HepG2 (cell line): ENCODE results near the gene MEF2B. TPM values are rescaled to one million over a fixed set of nuclear protein-coding genes. Genes with fewer than 3 reads are reported as not detected.

ENCODE experiments used
- ATF6 ChIP-seq: sonication (generic); formaldehyde crosslinking; conservative IDR thresholded peaks from 2 replicates; pipeline ENCODE4 v1.4.0; 2020; ENCODE audit warnings: missing genetic modification reagents
- DDIT3 ChIP-seq: sonication (generic); formaldehyde crosslinking; IDR thresholded peaks from 2 replicates; pipeline ENCODE4 v1.4.0; 2020; ENCODE audit warnings: mild to moderate bottlenecking, missing genetic modification reagents
- DPF2 ChIP-seq: sonication (generic); formaldehyde crosslinking; IDR thresholded peaks from 2 replicates; pipeline ENCODE4 v1.4.0; 2020; ENCODE audit warnings: mild to moderate bottlenecking, low read depth, missing genetic modification reagents, borderline replicate concordance
- E2F1 ChIP-seq: sonication (generic); formaldehyde crosslinking; IDR thresholded peaks from 2 replicates; pipeline ENCODE4 v1.5.0; 2020; ENCODE audit warnings: missing genetic modification reagents
- ETV6 ChIP-seq: sonication (generic); formaldehyde crosslinking; conservative IDR thresholded peaks from 2 replicates; pipeline ENCODE4 v1.4.0; 2020; ENCODE audit warnings: missing genetic modification reagents
- GMEB2 ChIP-seq: IDR thresholded peaks from 2 replicates; pipeline ENCODE4 v1.6.1; 2016; ENCODE audit warnings: missing biosample characterization, missing genetic modification reagents, low read depth
- HDAC2 ChIP-seq: sonication (generic); formaldehyde crosslinking; IDR thresholded peaks from 2 replicates; pipeline ENCODE4 v1.4.0; 2020; ENCODE audit warnings: missing genetic modification reagents
- KLF6 ChIP-seq: IDR thresholded peaks from 2 replicates; pipeline ENCODE4 v1.8.0; 2016; ENCODE audit warnings: missing biosample characterization, missing genetic modification reagents
- MTF2 ChIP-seq: sonication (generic); formaldehyde crosslinking; IDR thresholded peaks from 2 replicates; pipeline ENCODE4 v1.5.0; 2020; ENCODE audit warnings: missing genetic modification reagents, borderline replicate concordance
- NCOA2 ChIP-seq: sonication (generic); formaldehyde crosslinking; IDR thresholded peaks from 2 replicates; pipeline ENCODE4 v1.8.0; 2022; ENCODE audit warnings: inconsistent platforms
- POGZ ChIP-seq: sonication (generic); formaldehyde crosslinking; IDR thresholded peaks from 2 replicates; pipeline ENCODE4 v1.4.0; 2020; ENCODE audit warnings: mild to moderate bottlenecking, missing genetic modification reagents
- SMYD3 ChIP-seq: sonication (generic); formaldehyde crosslinking; IDR thresholded peaks from 2 replicates; pipeline ENCODE4 v1.8.1; 2023; ENCODE audit warnings: mild to moderate bottlenecking, missing genetic modification reagents
- TIGD3 ChIP-seq: sonication (generic); formaldehyde crosslinking; IDR thresholded peaks from 2 replicates; pipeline ENCODE4 v1.5.1; 2020; ENCODE audit warnings: mild to moderate bottlenecking, missing genetic modification reagents, borderline replicate concordance
- ZBTB25 ChIP-seq: IDR thresholded peaks from 2 replicates; pipeline ENCODE4 v1.6.1; 2018; ENCODE audit warnings: missing genetic modification reagents
- ZBTB33 ChIP-seq: sonication (generic); formaldehyde crosslinking; IDR thresholded peaks from 2 replicates; pipeline ENCODE4 v1.4.0; 2020; ENCODE audit warnings: missing genetic modification reagents
- ZFP62 ChIP-seq: sonication (generic); formaldehyde crosslinking; IDR thresholded peaks from 2 replicates; pipeline ENCODE4 v1.4.0; 2020; ENCODE audit warnings: missing genetic modification reagents
- ZNF383 ChIP-seq: sonication (generic); formaldehyde crosslinking; IDR thresholded peaks from 2 replicates; pipeline ENCODE4 v1.4.0; 2020; ENCODE audit warnings: missing genetic modification reagents, mild to moderate bottlenecking, borderline replicate concordance
- ZNF569 ChIP-seq: sonication (generic); formaldehyde crosslinking; IDR thresholded peaks from 2 replicates; pipeline ENCODE4 v1.5.0; 2020; ENCODE audit warnings: mild to moderate bottlenecking, missing genetic modification reagents, moderate library complexity, borderline replicate concordance
- polyA plus RNA-seq, 8 experiments: library from polyadenylated mRNA; depleted of rRNA in 3 of 8; stranded (reverse) in 7 of 8; unstranded in 1 of 8; fragments of >200 nt; fragmentation: Illumina TruSeq in 4 of 8; extraction: Trizol in 4 of 8; gene quantifications; 2 replicates each; pipeline versions ENCODE4 v1.2.1 to v1.2.3, GENCODE V29; 2011 to 2016; ENCODE audit warnings: low read depth in 4 of 8, missing spikeins in 1 of 8, mixed read lengths in 1 of 8; ENCODE audit not compliant: insufficient read depth in 1 of 8
- total RNA-seq, 5 experiments: library from RNA; depleted of rRNA; stranded (reverse); fragments of >200 nt; fragmentation: Illumina TruSeq; extraction: Trizol; gene quantifications; 2 replicates each; pipeline ENCODE4 v1.2.3, GENCODE V29; 2016; ENCODE audit warnings: low read depth in 1 of 5

Gene MEF2B
- total and polyA plus RNA-seq, 2 of the 13 experiments (the other 11 are each of a cell fraction or from before 2014, with no cell fraction given): 1.2 to 1.7 TPM

- TF ChIP-seq ATF6 (CRISPR knock-in tag) (no peak), ETV6 (CRISPR knock-in tag) (no peak), ZNF569 (no peak), HDAC2 (peak; percentile 83; the same call in 1 of the 2 replicates), DDIT3 (CRISPR knock-in tag) (no peak), E2F1 (CRISPR knock-in tag) (peak; percentile 43; the same call in 1 of the 2 replicates), SMYD3 (CRISPR knock-in tag) (no peak), ZNF383 (CRISPR knock-in tag) (no peak), ZBTB33 (CRISPR knock-in tag) (no peak), ZBTB25 (CRISPR knock-in tag) (peak; percentile 65; the same call in 1 of the 2 replicates), GMEB2 (CRISPR knock-in tag) (no peak), TIGD3 (CRISPR knock-in tag) (no peak), KLF6 (0 out of 2 replicates have a peak, but pooled peaks have one; percentile 65), ZFP62 (no peak), POGZ (CRISPR knock-in tag) (peak; percentile 59), MTF2 (CRISPR knock-in tag) (no peak), NCOA2 (CRISPR knock-in tag) (peak; percentile 81), DPF2 (peak; percentile 77; the same call in 1 of the 2 replicates)
Observed at GRCh38 chr19:19098703-19099632, 71.1 kb downstream of the MEF2B start (continued).
